ENCODE results near the gene GMDS.

The GMDS gene

GRCh38 chr6:1821164-1821512, 424.3 kb downstream of the GMDS start:
- no peak for DNase-seq

- DNase-seq, result no peak
Measured at GRCh38 chr6:1820714-1821113, 424.7 kb downstream of the GMDS start.

GRCh38 chr6:1820165-1820564, 425.2 kb downstream of the GMDS start:
- DNase-seq, result no peak

GRCh38 chr6:1819007-1819406, 426.4 kb downstream of the GMDS start:
- no peak for DNase-seq

- DNase-seq, result no peak
Measured at GRCh38 chr6:1817033-1817761, 428.2 kb downstream of the GMDS start.

- DNase-seq, result no peak
Measured at GRCh38 chr6:1815827-1816452, 429.5 kb downstream of the GMDS start.

- DNase-seq, result no peak
Measured at GRCh38 chr6:1814279-1814678, 431.1 kb downstream of the GMDS start.

- DNase-seq, result no peak
Measured at GRCh38 chr6:1812487-1812886, 432.9 kb downstream of the GMDS start.

- no peak for DNase-seq
Measured at GRCh38 chr6:1812034-1812433, 433.4 kb downstream of the GMDS start.

GRCh38 chr6:1810880-1811279, 434.5 kb downstream of the GMDS start:
- no peak for DNase-seq

- DNase-seq, result no peak
Measured at GRCh38 chr6:1809291-1809988, 436.0 kb downstream of the GMDS start.

GRCh38 chr6:1806935-1807334, 438.5 kb downstream of the GMDS start:
- no peak for DNase-seq

GRCh38 chr6:1802491-1803395, 442.7 kb downstream of the GMDS start:
- no peak for DNase-seq

- no peak for DNase-seq
Measured at GRCh38 chr6:1801401-1801800, 444.0 kb downstream of the GMDS start.

GRCh38 chr6:1800845-1801244, 444.6 kb downstream of the GMDS start:
- no peak for DNase-seq

GRCh38 chr6:1798965-1799325, 446.5 kb downstream of the GMDS start:
- no peak for DNase-seq

GRCh38 chr6:1798303-1798964, 447.0 kb downstream of the GMDS start:
- DNase-seq, result no peak

- DNase-seq, result no peak
Measured at GRCh38 chr6:1797801-1798200, 447.6 kb downstream of the GMDS start.

GRCh38 chr6:1796706-1797529, 448.5 kb downstream of the GMDS start:
- DNase-seq, result no peak

GRCh38 chr6:1795910-1796309, 449.5 kb downstream of the GMDS start:
- DNase-seq, result no peak

GRCh38 chr6:1792989-1793388, 452.4 kb downstream of the GMDS start:
- DNase-seq, result no peak

- no peak for DNase-seq
Measured at GRCh38 chr6:1790684-1791083, 454.7 kb downstream of the GMDS start.
